Ishikawa (cell line): Measurements from ENCODE around the gene ACTN2.

Experiments
- CEBPB ChIP-seq: IDR thresholded peaks from 2 replicates; pipeline ENCODE4 v1.6.1; 2012
- CREB1 ChIP-seq: IDR thresholded peaks from 2 replicates; pipeline ENCODE4 v1.6.1; 2012; ENCODE audit warnings: low read depth
- EP300 ChIP-seq: IDR thresholded peaks from 2 replicates; pipeline ENCODE4 v1.6.1; 2012; ENCODE audit warnings: borderline replicate concordance
- FOXM1 ChIP-seq: IDR thresholded peaks from 2 replicates; pipeline ENCODE4 v1.6.1; 2012; ENCODE audit warnings: low read depth, borderline replicate concordance
- NFIC ChIP-seq: IDR thresholded peaks from 2 replicates; pipeline ENCODE4 v1.6.1; 2012
- TCF12 ChIP-seq: IDR thresholded peaks from 2 replicates; pipeline ENCODE4 v1.6.1; 2012; ENCODE audit warnings: low read depth
- ZBTB7A ChIP-seq: IDR thresholded peaks from 2 replicates; pipeline ENCODE4 v1.6.1; 2012; ENCODE audit warnings: low read depth
- TF ChIP-seq, protein P1 (sequence below): IDR thresholded peaks from 2 replicates; pipeline ENCODE4 v1.6.1; 2012
- TF ChIP-seq, protein P2 (sequence below): IDR thresholded peaks from 2 replicates; pipeline ENCODE4 v1.6.1; 2012
- TF ChIP-seq, protein P3 (sequence below): IDR thresholded peaks from 2 replicates; pipeline ENCODE4 v1.6.1; 2012; ENCODE audit warnings: low read depth, mild to moderate bottlenecking

DNA sequence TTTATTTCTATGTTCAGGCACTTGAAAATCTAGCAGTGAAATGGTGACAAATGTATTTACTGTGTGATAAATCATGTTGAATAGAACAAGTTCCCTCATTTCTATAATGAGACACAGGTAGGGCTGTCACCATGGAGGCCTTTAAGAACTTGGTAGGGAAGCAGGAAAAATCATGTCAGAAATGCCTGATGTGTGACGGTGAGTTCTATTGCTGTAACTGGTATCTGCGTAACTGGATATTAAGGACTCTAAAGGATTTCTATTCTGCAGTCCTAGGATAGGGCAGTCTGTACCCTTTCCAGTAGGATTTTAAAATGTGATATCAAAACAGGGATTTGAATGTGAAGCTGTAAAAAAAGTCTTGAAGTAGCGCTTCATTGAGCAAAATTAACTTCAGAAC, 15.5 kb downstream of the ACTN2 start:
- TF ChIP-seq, protein P1, sequence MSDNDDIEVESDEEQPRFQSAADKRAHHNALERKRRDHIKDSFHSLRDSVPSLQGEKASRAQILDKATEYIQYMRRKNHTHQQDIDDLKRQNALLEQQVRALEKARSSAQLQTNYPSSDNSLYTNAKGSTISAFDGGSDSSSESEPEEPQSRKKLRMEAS: no peak
- TF ChIP-seq EP300: no peak
- no peak for TF ChIP-seq FOXM1
- no peak for TF ChIP-seq NFIC
- TF ChIP-seq, protein P2, sequence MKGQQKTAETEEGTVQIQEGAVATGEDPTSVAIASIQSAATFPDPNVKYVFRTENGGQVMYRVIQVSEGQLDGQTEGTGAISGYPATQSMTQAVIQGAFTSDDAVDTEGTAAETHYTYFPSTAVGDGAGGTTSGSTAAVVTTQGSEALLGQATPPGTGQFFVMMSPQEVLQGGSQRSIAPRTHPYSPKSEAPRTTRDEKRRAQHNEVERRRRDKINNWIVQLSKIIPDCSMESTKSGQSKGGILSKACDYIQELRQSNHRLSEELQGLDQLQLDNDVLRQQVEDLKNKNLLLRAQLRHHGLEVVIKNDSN: no peak
- TF ChIP-seq ZBTB7A: no peak
- TF ChIP-seq CREB1: no peak
- TF ChIP-seq TCF12: no peak
- TF ChIP-seq, protein P3, sequence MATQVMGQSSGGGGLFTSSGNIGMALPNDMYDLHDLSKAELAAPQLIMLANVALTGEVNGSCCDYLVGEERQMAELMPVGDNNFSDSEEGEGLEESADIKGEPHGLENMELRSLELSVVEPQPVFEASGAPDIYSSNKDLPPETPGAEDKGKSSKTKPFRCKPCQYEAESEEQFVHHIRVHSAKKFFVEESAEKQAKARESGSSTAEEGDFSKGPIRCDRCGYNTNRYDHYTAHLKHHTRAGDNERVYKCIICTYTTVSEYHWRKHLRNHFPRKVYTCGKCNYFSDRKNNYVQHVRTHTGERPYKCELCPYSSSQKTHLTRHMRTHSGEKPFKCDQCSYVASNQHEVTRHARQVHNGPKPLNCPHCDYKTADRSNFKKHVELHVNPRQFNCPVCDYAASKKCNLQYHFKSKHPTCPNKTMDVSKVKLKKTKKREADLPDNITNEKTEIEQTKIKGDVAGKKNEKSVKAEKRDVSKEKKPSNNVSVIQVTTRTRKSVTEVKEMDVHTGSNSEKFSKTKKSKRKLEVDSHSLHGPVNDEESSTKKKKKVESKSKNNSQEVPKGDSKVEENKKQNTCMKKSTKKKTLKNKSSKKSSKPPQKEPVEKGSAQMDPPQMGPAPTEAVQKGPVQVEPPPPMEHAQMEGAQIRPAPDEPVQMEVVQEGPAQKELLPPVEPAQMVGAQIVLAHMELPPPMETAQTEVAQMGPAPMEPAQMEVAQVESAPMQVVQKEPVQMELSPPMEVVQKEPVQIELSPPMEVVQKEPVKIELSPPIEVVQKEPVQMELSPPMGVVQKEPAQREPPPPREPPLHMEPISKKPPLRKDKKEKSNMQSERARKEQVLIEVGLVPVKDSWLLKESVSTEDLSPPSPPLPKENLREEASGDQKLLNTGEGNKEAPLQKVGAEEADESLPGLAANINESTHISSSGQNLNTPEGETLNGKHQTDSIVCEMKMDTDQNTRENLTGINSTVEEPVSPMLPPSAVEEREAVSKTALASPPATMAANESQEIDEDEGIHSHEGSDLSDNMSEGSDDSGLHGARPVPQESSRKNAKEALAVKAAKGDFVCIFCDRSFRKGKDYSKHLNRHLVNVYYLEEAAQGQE: no peak
- no peak for TF ChIP-seq CEBPB
